HG02759 (cell line): ENCODE measurements around the gene AP3S1.
A peak's percentile ranks its signal among the peaks of the same experiment; 100 is the strongest.
"Not testable (repeated sequence)": the region's sequence is repeated elsewhere in the genome, so short reads cannot be mapped to it uniquely, and the experiment has no call there.

ENCODE experiments used
- ATAC-seq: cut with Tn5 transposase; IDR thresholded peaks from one replicate; pipeline ENCODE4 v1.9.1; 2021; ENCODE audit warnings: mild to moderate bottlenecking, moderate library complexity; ENCODE audit not compliant: unreplicated experiment

Gene AP3S1

GRCh38 chr5:115841382-115842088, at the start of gene AP3S1, which contains the start of gene ATG12:
TSS of gene AP3S1 (plus strand) at chr5:115841935. CDS start at chr5:115842038, 103 bp downstream.
TSS of gene ATG12 (minus strand) at chr5:115841565. CDS start at chr5:115841552, 13 bp downstream.
- peak; percentile 83 for ATAC-seq

DNA sequence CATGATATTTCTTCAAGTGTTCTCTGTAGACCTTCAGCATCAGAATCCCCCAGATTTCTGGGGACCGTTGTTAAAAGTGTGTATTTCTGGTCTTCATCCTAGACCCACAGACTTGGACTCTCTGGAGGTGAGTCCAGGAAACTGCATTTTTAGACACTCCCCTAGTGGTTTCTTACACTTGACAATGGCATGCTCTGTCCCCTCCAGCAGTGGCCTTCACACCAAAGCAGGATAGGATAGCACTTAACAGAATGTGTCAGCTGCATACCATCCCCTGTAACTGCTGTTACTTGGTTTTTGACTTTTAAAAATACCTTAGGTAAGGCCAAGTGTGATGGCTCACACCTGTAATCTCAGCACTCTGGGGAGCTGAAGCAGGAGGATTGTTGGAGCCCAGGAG, 46.0 kb upstream of the AP3S1 start:
- no peak for ATAC-seq

DNA sequence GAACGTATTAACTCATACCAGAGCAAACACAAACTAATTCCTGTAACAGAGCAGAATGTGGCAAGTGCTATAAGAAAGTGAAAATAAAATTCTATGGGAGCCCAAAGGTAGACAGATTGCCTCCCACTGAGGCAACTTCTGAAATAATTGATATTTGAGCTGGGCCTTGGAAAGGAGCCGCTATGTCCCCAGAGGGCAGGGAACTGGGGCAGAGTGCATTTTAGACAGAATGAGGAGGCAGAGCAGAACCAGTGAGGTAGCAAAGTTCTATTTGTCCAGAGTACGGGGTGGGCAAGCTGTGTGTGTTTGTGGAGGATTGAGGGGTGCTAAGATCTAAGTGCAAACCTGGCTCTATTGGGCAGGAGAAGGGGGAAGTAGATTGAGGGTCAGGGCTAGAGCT, 45.1 kb upstream of the AP3S1 start:
- no peak for ATAC-seq

DNA sequence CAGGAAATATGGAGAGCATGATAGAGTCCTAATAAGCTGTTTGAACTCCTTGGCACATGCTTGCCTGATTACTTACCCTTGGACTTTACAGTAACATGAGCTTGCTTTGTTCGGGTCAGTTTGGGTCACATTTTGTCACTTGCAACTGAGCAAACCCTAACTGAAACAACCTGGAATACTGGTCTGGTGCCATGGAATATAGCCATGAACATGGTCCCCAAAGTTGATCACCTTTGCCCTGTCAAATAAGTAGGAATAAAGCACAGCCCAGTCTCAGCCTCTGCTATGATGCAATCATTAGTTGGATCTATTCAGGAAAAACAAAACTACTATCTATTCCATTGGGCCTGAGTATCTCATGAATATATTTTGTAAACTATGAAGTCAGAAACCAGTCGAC, 43.5 kb upstream of the AP3S1 start:
- ATAC-seq: no peak

DNA sequence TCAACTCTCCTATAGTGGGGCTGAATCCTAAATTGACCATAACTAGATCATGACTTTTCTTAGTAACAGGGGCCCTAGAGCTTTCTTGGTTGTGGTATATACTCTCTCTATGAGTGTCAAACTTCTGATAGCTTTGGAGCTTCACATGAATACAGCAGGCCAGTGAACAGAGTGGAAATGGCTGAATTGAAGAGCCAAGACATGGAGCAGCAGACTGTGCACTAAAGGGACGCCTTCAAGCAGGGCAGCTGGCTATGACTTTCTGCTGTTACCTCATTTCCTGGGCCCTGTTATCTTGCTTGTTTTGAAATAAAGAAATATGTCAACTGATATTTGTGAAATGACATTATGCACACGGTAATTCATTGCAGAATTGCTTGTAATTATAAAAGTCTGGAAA, 41.6 kb upstream of the AP3S1 start:
- no peak for ATAC-seq

DNA sequence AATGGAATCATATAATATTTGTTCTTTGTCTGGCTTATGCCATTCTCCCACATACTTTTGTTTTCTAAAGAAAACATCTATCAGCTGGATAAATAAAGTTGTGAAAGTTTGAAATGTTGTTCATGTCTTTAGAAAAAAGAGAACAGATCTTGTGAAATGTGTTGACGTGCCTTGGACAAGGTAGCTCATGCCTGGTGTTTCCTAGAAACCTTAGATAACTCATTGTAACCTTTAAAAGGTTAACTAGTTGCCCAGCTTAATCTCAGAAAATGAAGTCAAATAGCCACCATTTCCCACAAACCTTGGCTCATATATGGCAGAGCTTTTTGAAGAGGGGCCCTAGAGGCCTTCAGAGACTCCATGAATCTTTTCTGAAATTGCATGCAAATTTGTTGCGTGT, 40.6 kb upstream of the AP3S1 start:
- ATAC-seq: no peak

- no peak for ATAC-seq
These were observed 39.8 kb upstream of the AP3S1 start for GRCh38 chr5:115801984-115802383.

DNA sequence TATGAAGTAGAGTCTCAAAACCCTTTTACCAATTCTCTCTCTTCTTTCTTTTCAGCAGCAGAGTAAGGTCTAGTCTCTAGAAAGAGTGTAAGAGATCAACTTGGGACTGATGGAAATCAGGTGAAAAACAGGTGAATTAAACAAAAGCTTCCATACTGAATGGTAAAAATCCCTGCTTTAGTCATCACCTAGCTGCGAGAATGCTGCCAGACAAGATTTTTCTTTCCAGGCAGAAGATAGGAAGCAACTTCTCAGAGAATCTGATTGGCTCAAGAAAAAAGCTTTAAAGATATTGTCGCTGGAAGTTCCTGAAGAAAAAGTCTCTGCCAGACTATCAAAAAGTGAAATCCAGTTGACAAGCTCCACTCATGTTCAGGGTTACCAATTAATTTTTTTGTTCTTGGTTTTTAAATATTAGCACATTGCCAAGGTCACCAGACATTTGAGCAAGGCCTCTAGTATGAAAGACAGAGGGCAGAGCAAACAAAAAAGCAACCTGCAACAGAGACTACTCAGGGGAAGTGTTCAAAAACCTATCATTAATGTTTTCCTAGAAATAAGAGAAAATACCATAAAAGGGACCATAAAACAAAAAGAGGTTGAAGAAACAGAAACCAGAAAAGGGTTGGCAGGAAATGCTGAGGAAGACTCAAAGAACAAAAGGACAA, 34.6 kb upstream of the AP3S1 start:
- ATAC-seq: no peak

DNA sequence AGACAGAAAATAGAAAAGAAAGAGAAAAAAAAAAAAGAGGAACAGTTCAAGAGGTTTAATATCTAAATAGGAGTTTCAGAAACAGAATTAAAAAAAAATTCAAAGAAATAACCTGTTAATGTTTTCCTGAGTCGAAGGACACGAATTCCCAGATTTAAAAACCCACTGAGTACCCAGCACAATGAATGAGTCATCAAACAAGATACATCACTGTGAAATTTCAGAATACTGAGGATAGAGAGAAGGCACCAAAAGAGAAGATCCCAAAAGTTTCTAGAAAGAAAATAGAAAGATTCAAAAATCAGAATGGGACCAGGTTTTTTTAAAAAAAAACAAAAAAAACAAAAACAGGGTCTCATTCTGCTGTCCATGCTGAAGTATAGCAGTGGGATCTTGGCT, 34.1 kb upstream of the AP3S1 start:
- ATAC-seq: no peak

DNA sequence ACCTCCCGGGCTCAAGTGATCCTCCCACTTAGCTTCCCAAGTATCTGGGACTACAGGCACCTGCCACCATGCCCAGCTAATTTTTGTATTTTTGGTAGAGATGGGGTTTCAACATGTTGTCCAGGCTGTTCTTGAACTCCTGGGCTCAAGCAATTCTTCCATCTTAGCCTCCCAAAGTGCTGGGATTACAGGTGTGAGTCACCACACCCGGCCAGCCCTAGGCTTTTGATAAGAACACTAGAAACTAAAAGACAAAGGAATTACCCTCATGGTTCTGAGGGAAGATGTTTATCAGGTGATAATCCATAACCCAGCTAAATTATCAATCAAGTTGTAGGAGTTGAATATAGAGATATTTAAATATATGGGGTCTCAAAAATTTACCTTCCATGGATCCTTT, 33.7 kb upstream of the AP3S1 start:
- not testable (repeated sequence) for ATAC-seq

GRCh38 chr5:115809946-115810345, 31.8 kb upstream of the AP3S1 start:
- no peak for ATAC-seq

- no peak for ATAC-seq
These were observed 31.0 kb upstream of the AP3S1 start for GRCh38 chr5:115810761-115811160.

GRCh38 chr5:115811406-115811805, 30.3 kb upstream of the AP3S1 start:
- ATAC-seq: no peak

DNA sequence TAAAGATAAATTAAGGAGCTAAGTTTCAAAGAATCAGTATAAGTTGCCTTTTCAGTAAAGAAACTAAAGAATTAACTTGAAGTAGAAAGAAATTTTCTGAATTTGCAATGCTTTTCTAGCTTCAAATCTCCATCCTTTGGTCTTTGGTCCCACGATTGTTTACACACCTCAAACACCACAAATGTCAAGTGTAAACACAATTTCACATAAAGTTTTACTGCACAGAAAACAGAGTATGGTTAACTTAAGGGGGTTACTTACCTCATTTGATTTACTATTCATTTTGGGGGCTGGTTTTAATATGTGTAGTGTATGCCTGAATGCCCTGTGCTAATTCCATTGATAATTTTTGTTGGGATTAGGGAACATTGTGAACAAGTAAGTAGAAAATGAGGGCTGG, 29.4 kb upstream of the AP3S1 start:
- ATAC-seq: no peak

- no peak for ATAC-seq
These were observed 28.0 kb upstream of the AP3S1 start for GRCh38 chr5:115813719-115814118.

GRCh38 chr5:115815006-115815692, 26.6 kb upstream of the AP3S1 start:
- ATAC-seq: peak; percentile 14

DNA sequence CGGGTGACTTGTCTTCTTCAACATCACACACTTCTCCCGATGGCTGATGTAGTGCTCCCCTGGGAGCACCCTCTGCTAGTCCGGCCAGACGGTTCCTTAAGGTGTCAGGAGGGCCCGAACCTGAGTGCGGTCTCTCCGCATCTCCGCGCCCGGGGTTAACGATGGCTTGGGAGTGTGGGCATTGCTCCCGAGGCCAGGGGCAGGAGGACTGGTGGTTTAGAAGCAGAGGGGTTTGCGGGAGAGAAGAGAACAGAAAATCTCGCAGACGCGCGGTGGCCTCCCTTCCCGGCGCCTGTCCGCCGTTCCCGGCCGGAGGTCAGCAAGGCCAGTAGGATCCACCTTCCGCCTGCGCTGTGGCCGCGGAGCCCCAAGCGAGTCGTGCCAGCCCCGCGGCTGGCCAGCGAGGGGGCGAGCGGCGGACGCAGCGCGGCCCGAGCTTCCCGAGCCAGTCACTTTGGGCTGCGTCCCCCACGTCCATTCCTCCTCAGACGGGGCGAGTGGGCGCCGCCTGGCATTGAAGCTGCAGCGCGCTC, 26.0 kb upstream of the AP3S1 start:
- peak; percentile 30 for ATAC-seq

DNA sequence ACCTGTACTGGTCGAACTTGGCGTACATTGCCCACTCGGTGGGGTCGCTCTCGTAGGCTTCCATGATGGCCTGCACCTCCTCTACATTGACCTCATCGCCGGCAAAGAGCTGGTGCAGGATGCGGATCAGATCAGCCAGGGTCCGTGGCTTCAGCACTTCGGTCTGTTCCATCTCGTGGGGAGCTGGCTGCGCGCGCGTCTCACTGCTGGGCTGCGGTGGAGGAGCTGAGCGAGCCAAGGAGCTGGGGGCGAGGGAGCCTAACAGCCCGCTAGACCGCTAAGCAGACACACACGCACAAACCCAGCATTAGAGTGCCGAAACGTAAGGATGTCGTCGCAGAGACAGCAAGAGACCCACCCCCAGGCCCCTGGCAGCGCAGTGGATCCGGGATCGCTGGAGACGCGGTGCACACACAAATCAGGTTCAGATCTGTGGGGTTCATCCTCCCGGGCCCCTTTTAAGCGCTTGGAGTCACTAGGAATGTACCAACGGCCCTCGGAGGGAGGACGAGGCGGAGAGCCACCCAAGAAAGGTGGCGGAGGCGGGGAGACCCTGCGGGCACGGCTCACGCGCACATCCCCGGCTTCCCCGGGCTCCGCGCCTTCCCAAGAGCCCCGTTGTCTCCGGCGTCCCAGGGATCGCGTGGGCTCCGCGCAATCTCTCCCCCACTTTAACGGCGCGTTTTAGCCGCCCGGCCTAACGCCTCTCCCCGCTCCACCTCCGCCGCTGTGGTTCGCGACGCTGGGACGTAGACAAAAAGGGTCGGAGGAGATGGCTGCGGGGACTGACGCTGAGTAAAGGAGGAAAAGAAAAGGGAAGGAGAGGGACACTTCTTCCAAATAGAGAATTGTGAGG, 25.3 kb upstream of the AP3S1 start, which contains the start of gene CDO1:
CDO1 (minus strand) TSS at position 434 of the 856 bp plus-strand sequence; CDS start at position 172, 262 bp downstream.
- ATAC-seq: peak; percentile 72

GRCh38 chr5:115817386-115817785, 24.3 kb upstream of the AP3S1 start:
- no peak for ATAC-seq

DNA sequence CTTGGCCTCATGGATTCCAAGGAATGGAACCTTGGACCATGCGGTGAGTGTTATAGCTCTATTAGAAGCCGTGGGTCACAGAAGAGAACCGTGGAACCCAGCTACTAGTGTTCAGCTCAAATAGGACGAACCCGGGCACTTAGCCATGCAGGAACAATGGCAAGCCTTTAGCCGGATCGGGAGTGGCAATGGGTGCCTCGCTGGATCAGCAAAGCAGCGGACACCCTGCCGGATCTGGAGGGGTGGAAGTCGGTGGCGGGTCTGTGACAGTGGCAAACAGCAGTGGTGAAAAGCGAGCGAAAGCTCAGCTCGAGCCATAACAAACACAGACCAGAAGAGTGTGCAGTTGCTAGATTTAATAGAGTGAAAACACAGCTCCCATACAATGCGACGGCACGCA, 22.9 kb upstream of the AP3S1 start:
- ATAC-seq: no peak

DNA sequence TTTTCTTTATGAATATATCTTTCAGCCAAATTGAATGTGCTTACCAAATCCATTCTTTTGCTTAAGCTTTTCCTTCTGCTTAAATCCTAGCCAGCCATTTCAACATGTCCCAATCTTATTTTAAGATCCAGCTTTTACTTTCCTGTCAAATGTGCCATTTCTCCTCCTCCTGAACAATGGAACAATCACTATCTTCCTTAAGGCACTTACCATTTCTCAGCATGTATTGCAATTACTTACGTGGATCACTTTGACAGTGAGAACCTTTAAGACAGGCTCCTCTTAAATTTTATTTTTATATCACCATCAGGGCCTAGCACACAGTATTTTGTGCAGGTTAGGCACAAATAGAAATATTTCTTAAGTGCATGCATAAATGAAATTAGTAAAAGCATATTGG, 20.9 kb upstream of the AP3S1 start:
- ATAC-seq: no peak
